ENCODE data around the gene PROCA1.

PROCA1 gene

DNA sequence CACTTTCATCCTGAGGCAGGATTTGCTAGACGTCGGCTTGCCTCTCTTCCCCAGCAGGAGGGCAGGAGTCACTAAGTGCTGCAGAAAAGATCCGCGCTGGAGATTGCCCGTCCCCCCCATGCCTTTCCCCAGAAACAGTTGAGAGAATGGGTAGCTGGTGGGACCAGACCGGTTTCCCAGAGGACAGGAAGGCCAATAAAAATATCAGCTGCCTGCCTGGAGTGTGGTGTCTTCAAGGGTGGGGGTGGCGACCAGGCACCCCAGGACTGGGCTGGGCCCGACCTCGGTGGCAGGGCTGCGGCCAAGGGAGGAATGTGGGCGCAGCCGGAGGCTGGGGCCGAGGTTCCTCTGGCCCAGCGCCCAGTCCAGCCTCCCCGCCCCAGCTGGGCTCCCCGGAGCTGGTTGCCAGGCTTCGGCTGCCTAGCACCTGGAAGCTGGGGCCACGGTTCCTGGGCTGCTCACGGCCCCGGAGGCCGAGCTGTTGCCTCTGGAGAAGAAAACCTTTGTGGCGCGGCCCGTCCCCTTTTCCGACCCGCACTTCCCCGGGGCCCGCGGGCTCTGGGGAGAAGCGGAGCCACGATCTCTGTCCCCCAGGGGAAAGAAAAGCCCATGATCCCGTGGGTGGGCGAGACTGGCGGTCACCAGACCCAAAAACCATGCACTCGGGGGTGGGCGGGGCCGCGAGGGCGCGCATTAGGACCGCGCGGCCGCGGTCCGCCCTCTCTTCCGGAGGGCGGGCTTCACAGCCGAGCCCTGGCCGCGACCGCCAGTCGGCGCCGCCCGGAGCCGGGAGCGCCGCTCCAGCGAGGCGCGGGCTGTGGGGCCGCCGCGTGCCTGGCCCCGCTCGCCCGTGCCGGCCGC lies 31.8 kb upstream of the PROCA1 start, which contains the start of gene TRAF4:
Gene TRAF4, plus strand, starts transcription at position 769 of the 861 bp plus-strand sequence. CDS start 102 bp downstream, outside the sequence.
- Histone ChIP-seq H3K27me3 (ENCODE audit: control insufficient read depth, insufficient read depth, low read length) (no peaks in the 10 kb centered on the region), H3K9ac (no peak within 1 kb of the TSS), H3K79me2 (no peaks in the 10 kb centered on the region), H3K9me3 (ENCODE audit: control insufficient read depth, low read length) (no peaks in the 10 kb centered on the region), H3K4me2 (ENCODE audit: low read length) (peak within 1 kb of the TSS; percentile 99), H2AFZ (peak within 1 kb of the TSS; percentile 71), H3K4me1 (peaks cover 17% of the 10 kb centered on the region), H3K27ac (peak within 1 kb of the TSS; percentile 70), H3K36me3 (ENCODE audit: control insufficient read depth, insufficient read depth, low read length) (no peaks in the 10 kb centered on the region), H3K4me3 (ENCODE audit: low read depth, low read length) (peak within 1 kb of the TSS; percentile 83)
- TF ChIP-seq, protein P1, sequence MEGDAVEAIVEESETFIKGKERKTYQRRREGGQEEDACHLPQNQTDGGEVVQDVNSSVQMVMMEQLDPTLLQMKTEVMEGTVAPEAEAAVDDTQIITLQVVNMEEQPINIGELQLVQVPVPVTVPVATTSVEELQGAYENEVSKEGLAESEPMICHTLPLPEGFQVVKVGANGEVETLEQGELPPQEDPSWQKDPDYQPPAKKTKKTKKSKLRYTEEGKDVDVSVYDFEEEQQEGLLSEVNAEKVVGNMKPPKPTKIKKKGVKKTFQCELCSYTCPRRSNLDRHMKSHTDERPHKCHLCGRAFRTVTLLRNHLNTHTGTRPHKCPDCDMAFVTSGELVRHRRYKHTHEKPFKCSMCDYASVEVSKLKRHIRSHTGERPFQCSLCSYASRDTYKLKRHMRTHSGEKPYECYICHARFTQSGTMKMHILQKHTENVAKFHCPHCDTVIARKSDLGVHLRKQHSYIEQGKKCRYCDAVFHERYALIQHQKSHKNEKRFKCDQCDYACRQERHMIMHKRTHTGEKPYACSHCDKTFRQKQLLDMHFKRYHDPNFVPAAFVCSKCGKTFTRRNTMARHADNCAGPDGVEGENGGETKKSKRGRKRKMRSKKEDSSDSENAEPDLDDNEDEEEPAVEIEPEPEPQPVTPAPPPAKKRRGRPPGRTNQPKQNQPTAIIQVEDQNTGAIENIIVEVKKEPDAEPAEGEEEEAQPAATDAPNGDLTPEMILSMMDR (IDR thresholded peaks at IDR 0.05): peak; percentile 16

DNA sequence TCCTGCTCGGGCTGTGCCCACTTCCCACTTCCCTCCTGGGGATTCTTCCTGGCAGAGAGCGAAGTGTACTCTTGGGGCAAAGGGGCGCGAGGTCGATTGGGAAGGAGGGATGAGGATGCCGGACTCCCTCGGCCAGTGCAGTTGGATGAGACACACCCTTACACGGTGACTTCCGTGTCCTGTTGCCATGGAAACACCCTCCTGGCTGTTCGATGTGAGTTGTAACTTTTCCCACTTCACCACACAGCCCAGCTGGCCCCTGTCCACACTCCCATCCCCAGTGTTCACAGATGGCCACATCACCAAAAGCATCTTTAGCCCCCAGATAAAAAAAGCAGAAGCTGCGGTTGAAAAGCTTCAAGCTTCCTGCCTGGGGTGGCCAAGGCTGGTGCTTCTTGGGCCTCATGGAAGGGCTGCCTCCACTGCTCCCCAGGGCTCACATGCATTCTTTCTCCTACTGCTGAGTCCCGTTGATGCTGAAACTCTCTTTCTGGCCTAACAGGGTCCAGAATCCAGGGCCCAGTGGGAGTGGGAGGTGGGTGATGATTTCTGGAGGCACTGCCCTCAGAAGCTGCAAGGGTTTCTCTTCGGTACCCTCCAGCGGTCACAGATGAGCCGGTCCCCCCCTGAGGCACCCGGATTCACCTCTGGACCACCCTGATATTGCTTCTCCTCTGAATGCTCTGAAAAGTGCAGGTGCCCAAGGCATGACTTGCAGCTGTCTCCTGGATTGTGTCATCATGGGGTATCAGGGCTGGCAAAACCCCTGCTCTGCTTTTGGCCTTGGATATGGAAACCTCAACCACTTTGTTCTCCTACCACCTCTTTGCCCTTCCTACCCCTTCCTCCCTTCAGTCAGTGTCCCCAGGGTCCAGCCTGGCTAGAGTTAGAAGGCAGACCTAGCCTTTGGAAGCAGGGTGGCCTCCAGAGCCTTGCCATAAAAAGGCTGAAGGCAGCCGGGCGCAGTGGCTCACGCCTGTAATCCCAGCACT lies 30.0 kb upstream of the PROCA1 start:
- H2AFZ ChIP-seq: no peak overlapping the region
- no peaks in the 10 kb centered on the region for H3K79me2 ChIP-seq
- H3K4me3 ChIP-seq (ENCODE audit: low read depth, low read length): no peak overlapping the region
- H3K27ac ChIP-seq: no peak overlapping the region
- H3K4me1 ChIP-seq: peaks cover 11% of the 10 kb centered on the region
- H3K36me3 ChIP-seq (ENCODE audit: control insufficient read depth, insufficient read depth, low read length): no peaks in the 10 kb centered on the region
- no peaks in the 10 kb centered on the region for H3K9me3 ChIP-seq (ENCODE audit: control insufficient read depth, low read length)
- H3K4me2 ChIP-seq (ENCODE audit: low read length): no peak overlapping the region
- no peak overlapping the region for H3K9ac ChIP-seq
- no peaks in the 10 kb centered on the region for H3K27me3 ChIP-seq (ENCODE audit: control insufficient read depth, insufficient read depth, low read length)
- TF ChIP-seq, protein P1 (IDR thresholded peaks at IDR 0.05): no peak

DNA sequence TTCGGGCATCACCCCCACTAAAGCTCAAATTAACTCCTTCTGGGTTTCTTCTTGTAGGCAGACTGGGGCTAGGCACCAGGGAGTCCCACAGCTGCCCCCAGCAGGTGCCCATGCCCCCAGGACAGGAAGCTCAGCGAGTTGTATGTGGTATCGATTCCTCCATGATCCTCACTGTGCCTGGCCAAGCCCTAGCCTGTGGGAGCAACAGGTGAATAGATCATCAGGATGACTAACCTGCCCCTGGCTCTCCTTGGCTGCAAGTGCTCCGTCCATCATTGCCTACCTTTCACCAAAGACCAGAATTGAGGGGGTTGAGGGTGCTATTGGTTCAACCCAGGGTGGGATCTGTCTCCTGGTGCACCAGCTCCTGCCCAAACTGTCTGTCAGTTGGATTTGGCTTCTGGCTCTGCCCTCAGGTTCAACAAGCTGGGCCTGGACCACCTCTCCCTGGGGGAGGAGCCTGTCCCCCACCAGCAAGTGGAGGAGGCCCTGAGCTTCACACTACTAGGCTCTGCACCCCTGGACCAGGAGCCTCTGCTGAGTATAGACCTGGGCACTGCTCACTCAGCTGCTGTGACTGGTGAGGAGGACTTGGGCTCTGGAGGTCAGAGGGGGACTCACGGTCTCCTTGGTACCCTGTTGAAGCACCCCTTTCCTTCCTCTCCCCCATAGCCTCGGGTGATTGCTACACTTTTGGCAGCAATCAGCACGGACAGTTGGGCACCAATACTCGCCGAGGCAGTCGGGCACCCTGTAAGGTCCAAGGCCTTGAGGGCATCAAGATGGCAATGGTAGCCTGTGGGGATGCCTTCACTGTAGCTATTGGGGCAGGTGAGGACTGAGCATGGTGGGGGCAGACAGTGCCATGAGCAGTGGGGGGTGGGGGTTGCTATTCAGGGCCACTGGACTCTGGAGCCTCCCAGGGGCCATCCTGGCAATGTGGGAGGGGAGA lies 29.0 kb upstream of the PROCA1 start:
- Histone ChIP-seq H3K36me3 (ENCODE audit: control insufficient read depth, insufficient read depth, low read length) (no peaks in the 10 kb centered on the region), H3K4me1 (peaks cover 4% of the 10 kb centered on the region), H3K79me2 (no peaks in the 10 kb centered on the region), H3K4me3 (ENCODE audit: low read depth, low read length) (no peak overlapping the region), H3K9me3 (ENCODE audit: control insufficient read depth, low read length) (no peaks in the 10 kb centered on the region), H3K27me3 (ENCODE audit: control insufficient read depth, insufficient read depth, low read length) (no peaks in the 10 kb centered on the region), H2AFZ (no peak overlapping the region), H3K27ac (no peak overlapping the region), H3K9ac (no peak overlapping the region), H3K4me2 (ENCODE audit: low read length) (no peak overlapping the region)
- TF ChIP-seq, protein P1 (IDR thresholded peaks at IDR 0.05): no peak

DNA sequence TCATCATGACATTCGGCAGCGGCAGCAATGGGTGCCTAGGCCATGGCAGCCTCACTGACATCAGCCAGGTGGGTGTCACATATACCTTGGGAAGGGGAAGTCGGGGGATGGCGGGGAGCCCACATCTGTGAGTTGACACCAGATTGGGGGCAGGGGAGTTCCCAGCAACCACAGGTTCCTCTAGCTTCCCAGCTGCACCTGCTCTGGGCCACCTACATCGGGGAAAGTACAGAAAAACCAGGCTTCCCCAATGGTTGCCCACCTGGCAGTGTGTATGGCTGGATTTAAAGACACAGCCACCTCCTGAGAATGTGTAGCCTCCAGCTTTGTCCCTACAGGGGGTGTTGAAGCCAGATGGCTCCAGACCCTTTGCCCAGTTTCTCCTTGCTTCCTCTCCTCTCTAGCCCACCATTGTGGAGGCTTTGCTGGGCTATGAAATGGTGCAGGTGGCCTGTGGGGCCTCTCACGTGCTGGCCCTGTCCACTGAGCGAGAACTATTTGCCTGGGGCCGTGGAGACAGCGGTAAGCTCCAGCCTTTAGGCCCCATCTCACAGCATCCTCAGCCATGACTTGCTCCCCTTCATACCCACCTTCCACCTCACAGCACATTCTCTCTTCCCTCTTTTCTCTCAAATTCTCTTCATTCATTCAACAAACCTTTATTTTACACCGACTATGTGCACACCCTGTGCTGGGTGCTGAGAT lies 27.1 kb upstream of the PROCA1 start:
- Histone ChIP-seq H2AFZ (no peak overlapping the region), H3K27me3 (ENCODE audit: control insufficient read depth, insufficient read depth, low read length) (no peaks in the 10 kb centered on the region), H3K4me1 (no peaks in the 10 kb centered on the region), H3K4me3 (ENCODE audit: low read depth, low read length) (no peak overlapping the region), H3K9me3 (ENCODE audit: control insufficient read depth, low read length) (no peaks in the 10 kb centered on the region), H3K27ac (no peak overlapping the region), H3K9ac (no peak overlapping the region), H3K4me2 (ENCODE audit: low read length) (no peak overlapping the region), H3K79me2 (no peaks in the 10 kb centered on the region), H3K36me3 (ENCODE audit: control insufficient read depth, insufficient read depth, low read length) (no peaks in the 10 kb centered on the region)
- TF ChIP-seq, protein P1 (IDR thresholded peaks at IDR 0.05): no peak
